GM23248 (cell line): Measurements from ENCODE around the gene ADORA1. TPM values are rescaled to one million over a fixed set of nuclear protein-coding genes. Genes with fewer than 3 reads are reported as not detected.

Experiments
- DNase-seq: peaks from one replicate; pipeline ENCODE4 v3.0.0-alpha.2; 2015
- H2AFZ ChIP-seq: fragments of 200-600 bp; sonication (generic); 2 replicates; pipeline ENCODE4 v1.6.1; 2016; ENCODE audit warnings: antibody characterized with exemption
- H3F3A ChIP-seq: fragments of 200-600 bp; sonication (generic); 2 replicates; pipeline ENCODE4 v1.6.1; 2016; ENCODE audit warnings: mild to moderate bottlenecking, antibody characterized with exemption, mixed run types; ENCODE audit not compliant: insufficient read depth
- H3K27ac ChIP-seq: fragments of 200-600 bp; sonication (generic); 2 replicates; pipeline ENCODE4 v1.5.1; 2016; ENCODE audit warnings: mild to moderate bottlenecking
- H3K27me3 ChIP-seq: fragments of 200-600 bp; sonication (generic); replicated peaks from 2 replicates; pipeline ENCODE4 v1.6.1; 2016; ENCODE audit warnings: mild to moderate bottlenecking; ENCODE audit not compliant: insufficient read depth
- H3K36me3 ChIP-seq: fragments of 200-600 bp; sonication (generic); 2 replicates; pipeline ENCODE4 v1.6.1; 2016; ENCODE audit warnings: low read depth, mild to moderate bottlenecking
- H3K4me1 ChIP-seq: fragments of 200-600 bp; sonication (generic); 2 replicates; pipeline ENCODE4 v1.6.1; 2016; ENCODE audit warnings: mild to moderate bottlenecking; ENCODE audit not compliant: insufficient read depth
- H3K4me2 ChIP-seq: fragments of 200-600 bp; sonication (generic); one replicate; pipeline ENCODE4 v1.6.1; 2016; ENCODE audit warnings: mild to moderate bottlenecking; ENCODE audit not compliant: unreplicated experiment
- H3K4me3 ChIP-seq: fragments of 200-600 bp; sonication (generic); 2 replicates; pipeline ENCODE4 v1.5.1; 2016; ENCODE audit warnings: mild to moderate bottlenecking
- H3K79me2 ChIP-seq: fragments of 200-600 bp; sonication (generic); 2 replicates; pipeline ENCODE4 v1.6.1; 2016; ENCODE audit warnings: mild to moderate bottlenecking; ENCODE audit not compliant: insufficient read depth
- H3K9ac ChIP-seq: fragments of 200-600 bp; sonication (generic); 2 replicates; pipeline ENCODE4 v1.6.1; 2016; ENCODE audit warnings: mild to moderate bottlenecking
- H3K9me2 ChIP-seq: fragments of 200-600 bp; sonication (generic); 2 replicates; pipeline ENCODE4 v1.6.1; 2016; ENCODE audit warnings: mixed run types, mild to moderate bottlenecking, moderate library complexity; ENCODE audit not compliant: insufficient read depth
- H3K9me3 ChIP-seq: fragments of 200-600 bp; sonication (generic); one replicate; pipeline ENCODE4 v1.6.1; 2017; ENCODE audit warnings: low read depth
- H4K20me1 ChIP-seq: fragments of 200-600 bp; sonication (generic); 2 replicates; pipeline ENCODE4 v1.6.0; 2016; ENCODE audit not compliant: insufficient read depth
- EZH2 ChIP-seq: fragments of 200-600 bp; sonication (generic); IDR thresholded peaks from 2 replicates; pipeline ENCODE4 v1.6.1; 2018; ENCODE audit warnings: antibody characterized with exemption, mild to moderate bottlenecking; ENCODE audit not compliant: insufficient read depth, poor library complexity, severe bottlenecking
- EZH2phosphoT487 ChIP-seq: fragments of 200-600 bp; sonication (generic); IDR thresholded peaks from 2 replicates; pipeline ENCODE4 v1.6.1; 2018; ENCODE audit warnings: antibody characterized with exemption, moderate library complexity, mild to moderate bottlenecking, low read depth; ENCODE audit not compliant: insufficient read depth
- WGBS, 2 experiments: methylation state at CpG; one replicate each; pipeline ENCODE4 v1.1.6; 2015 to 2017; ENCODE audit warnings: low lambda C conversion rate in 2 of 2, low coverage in 1 of 2; ENCODE audit errors: missing lambda C conversion rate in 2 of 2; 5-methylcytosine and 5-hydroxymethylcytosine counted together
- in situ Hi-C: fragments of 300-500 bp; cut with MboI; formaldehyde crosslinking; loops from 2 replicates; pipeline ENCODE4 v1.15.0; 2020
- polyA plus RNA-seq: library from polyadenylated mRNA; unstranded; fragments of >200 nt; fragmentation: Nextera tagmentation; extraction: Ambion mirVana; gene quantifications from 2 replicates; pipeline ENCODE4 v1.2.1, GENCODE V29; 2016
- total RNA-seq: library from RNA; depleted of rRNA; stranded (reverse); fragments of >200 nt; shearing (Covaris generic); gene quantifications from 2 replicates; pipeline ENCODE4 v1.2.3, GENCODE V29; 2014

Gene ADORA1
- total and polyA plus RNA-seq, 2 experiments from 2014 or later, result 2.2 to 5.8 TPM

DNA sequence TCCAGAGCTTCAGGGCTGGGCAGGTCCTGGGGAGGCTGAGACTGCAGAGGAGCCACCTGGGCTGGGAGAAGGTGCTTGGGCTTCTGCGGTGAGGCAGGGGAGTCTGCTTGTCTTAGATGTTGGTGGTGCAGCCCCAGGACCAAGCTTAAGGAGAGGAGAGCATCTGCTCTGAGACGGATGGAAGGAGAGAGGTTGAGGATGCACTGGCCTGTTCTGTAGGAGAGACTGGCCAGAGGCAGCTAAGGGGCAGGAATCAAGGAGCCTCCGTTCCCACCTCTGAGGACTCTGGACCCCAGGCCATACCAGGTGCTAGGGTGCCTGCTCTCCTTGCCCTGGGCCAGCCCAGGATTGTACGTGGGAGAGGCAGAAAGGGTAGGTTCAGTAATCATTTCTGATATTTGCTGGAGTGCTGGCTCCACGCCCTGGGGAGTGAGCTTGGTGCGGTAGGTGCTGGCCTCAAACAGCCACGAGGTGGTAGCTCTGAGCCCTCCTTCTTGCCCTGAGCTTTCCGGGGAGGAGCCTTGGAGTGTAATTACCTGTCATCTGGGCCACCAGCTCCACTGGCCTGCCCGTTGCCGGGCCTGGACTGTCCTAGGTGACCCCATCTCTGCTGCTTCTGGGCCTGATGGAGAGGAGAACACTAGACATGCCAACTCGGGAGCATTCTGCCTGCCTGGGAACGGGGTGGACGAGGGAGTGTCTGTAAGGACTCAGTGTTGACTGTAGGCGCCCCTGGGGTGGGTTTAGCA lies 38.8 kb downstream of the ADORA1 start:
- no peaks in the 10 kb centered on the region for H3F3A ChIP-seq
- in situ Hi-C loops, result no loop called here
- 64 to 68% methylated on average over 14 of the region's 14 CpGs for WGBS, 2 experiments
- H3K27me3 ChIP-seq, result no peaks in the 10 kb centered on the region
- no peaks in the 10 kb centered on the region for H3K36me3 ChIP-seq
- no peaks in the 10 kb centered on the region for H4K20me1 ChIP-seq
- DNase-seq, result no peak
- H3K9ac ChIP-seq, result no peak overlapping the region
- no peak overlapping the region for H3K27ac ChIP-seq
- no peak overlapping the region for H3K4me3 ChIP-seq
- no peaks in the 10 kb centered on the region for H3K4me1 ChIP-seq
- H3K9me2 ChIP-seq, result no peaks in the 10 kb centered on the region
- TF ChIP-seq EZH2phosphoT487 (no peak), EZH2 (no peak)
- H3K79me2 ChIP-seq, result no peaks in the 10 kb centered on the region
- no peaks in the 10 kb centered on the region for H3K9me3 ChIP-seq
- no peak overlapping the region for H2AFZ ChIP-seq
- H3K4me2 ChIP-seq, result no peak overlapping the region

DNA sequence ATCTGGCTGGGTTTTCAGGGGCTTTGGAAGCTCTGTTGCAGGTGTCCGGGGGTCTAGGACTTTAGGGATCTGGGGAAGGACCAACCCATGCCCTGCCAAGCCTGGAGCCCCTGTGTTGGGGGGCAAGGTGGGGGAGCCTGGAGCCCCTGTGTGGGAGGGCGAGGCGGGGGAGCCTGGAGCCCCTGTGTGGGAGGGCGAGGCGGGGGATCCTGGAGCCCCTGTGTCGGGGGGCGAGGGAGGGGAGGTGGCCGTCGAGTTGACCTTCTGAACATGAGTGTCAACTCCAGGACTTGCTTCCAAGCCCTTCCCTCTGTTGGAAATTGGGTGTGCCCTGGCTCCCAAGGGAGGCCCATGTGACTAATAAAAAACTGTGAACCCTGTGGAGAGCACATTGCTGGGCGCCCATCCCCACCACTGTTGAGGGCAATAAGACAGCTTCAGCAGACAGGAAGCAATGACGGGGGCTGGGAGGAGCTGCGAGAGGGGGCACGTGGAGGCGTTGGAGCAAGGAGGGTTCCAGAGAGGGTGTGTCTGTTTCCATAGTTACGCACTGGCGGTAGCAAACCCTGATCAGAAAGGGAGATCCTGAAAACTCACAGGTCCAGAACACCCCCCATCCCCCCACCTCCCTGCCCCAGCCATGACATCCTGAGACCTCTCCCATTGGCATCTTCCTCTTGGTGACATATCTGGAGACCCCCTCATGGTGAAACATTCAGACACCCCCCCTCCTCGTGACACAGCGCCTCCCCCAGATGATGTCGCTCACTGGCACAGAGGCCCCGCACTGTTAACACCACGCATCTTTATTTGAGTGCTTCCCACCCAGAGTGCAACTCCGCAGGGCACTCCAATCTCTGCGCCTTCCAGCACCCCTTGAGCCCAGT lies 39.7 kb downstream of the ADORA1 start:
- Histone ChIP-seq H3K36me3 (no peaks in the 10 kb centered on the region), H3K4me1 (no peaks in the 10 kb centered on the region), H3K4me3 (no peak overlapping the region), H3K79me2 (no peaks in the 10 kb centered on the region), H3K4me2 (no peak overlapping the region), H3K27me3 (no peaks in the 10 kb centered on the region), H3F3A (no peaks in the 10 kb centered on the region), H3K9me3 (no peaks in the 10 kb centered on the region), H3K27ac (no peak overlapping the region), H4K20me1 (no peaks in the 10 kb centered on the region), H3K9me2 (no peaks in the 10 kb centered on the region), H3K9ac (no peak overlapping the region), H2AFZ (no peak overlapping the region)
- WGBS, 2 experiments, result 58 to 66% methylated on average over 13 to 23 of the region's 23 CpGs
- in situ Hi-C loops, result no loop called here
- DNase-seq, result peak; percentile 30
- TF ChIP-seq EZH2phosphoT487 (no peak), EZH2 (no peak)

DNA sequence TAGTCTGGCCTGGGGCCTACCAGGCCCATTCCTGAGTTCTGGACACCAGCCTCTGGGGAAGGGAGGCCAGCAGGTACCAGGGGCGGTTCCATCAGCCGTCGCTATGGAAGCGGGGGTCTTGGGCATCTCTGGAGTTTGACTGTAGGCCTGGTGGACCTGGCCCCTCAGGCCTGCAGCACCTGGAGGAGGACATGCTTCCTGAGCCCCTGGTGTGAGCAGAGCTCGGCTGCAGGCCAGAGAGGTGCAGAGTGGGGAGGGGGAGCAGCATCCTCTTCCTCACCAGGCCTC lies 40.3 kb downstream of the ADORA1 start:
- no peak for DNase-seq
- Histone ChIP-seq H3K27ac (no peak overlapping the region), H3K4me2 (no peak overlapping the region), H3K36me3 (no peaks in the 10 kb centered on the region), H3K9me3 (no peaks in the 10 kb centered on the region), H2AFZ (no peak overlapping the region), H3K4me1 (no peaks in the 10 kb centered on the region), H3K9me2 (no peaks in the 10 kb centered on the region), H3F3A (no peaks in the 10 kb centered on the region), H3K4me3 (no peak overlapping the region), H4K20me1 (no peaks in the 10 kb centered on the region), H3K79me2 (no peaks in the 10 kb centered on the region), H3K9ac (no peak overlapping the region), H3K27me3 (no peaks in the 10 kb centered on the region)
- TF ChIP-seq EZH2phosphoT487 (no peak), EZH2 (no peak)
- whole genome bisulfite sequencing, 2 experiments, result 87 to 88% methylated on average over 5 of the region's 5 CpGs
- in situ Hi-C loops, result no loop called here

DNA sequence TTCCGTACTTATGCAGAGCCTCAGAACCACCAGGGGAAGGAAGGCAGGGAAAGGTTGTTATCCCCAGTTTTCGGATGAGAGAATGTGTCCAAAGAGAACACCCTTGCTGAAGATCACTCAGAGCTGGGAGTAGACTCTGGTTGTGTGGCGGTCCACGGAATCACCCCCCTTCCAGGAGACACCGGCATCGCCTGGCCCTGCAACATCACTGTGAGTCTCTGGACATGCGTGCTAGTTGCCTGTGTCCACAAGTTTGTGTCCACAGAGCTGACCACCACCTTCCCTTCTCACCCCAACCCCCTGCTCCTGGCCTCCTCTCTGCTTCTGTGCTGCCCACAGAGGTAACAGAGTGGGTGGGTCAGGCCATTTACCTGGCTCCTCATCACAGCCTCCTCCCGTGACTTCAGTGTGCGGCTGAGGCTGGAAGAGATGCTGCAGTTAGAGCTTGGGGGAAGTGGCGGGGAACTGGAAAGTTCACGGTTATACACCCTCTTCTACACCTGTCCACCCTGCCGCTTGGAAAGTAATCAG lies 40.8 kb downstream of the ADORA1 start:
- 95 to 96% methylated on average over 12 of the region's 12 CpGs for WGBS, 2 experiments
- Histone ChIP-seq H3K4me1 (no peaks in the 10 kb centered on the region), H3K4me3 (no peak overlapping the region), H3K9me2 (no peaks in the 10 kb centered on the region), H3K9me3 (no peaks in the 10 kb centered on the region), H3F3A (no peaks in the 10 kb centered on the region), H3K9ac (no peak overlapping the region), H3K79me2 (no peaks in the 10 kb centered on the region), H3K36me3 (no peaks in the 10 kb centered on the region), H2AFZ (no peak overlapping the region), H3K27me3 (no peaks in the 10 kb centered on the region), H3K4me2 (no peak overlapping the region), H3K27ac (no peak overlapping the region), H4K20me1 (no peaks in the 10 kb centered on the region)
- DNase-seq, result no peak
- in situ Hi-C loops, result no loop called here
- TF ChIP-seq EZH2 (no peak), EZH2phosphoT487 (no peak)
